NCI-H510A (cell line): ENCODE data around the gene TEX264.
"Not testable (repeated sequence)": the region's sequence is repeated elsewhere in the genome, so short reads cannot be mapped to it uniquely, and the experiment has no call there.

Experiments used
- DNase-seq: peaks from one replicate; lab custom pipeline; 2025; lab: John Stamatoyannopoulos, UW

TEX264 gene

DNA sequence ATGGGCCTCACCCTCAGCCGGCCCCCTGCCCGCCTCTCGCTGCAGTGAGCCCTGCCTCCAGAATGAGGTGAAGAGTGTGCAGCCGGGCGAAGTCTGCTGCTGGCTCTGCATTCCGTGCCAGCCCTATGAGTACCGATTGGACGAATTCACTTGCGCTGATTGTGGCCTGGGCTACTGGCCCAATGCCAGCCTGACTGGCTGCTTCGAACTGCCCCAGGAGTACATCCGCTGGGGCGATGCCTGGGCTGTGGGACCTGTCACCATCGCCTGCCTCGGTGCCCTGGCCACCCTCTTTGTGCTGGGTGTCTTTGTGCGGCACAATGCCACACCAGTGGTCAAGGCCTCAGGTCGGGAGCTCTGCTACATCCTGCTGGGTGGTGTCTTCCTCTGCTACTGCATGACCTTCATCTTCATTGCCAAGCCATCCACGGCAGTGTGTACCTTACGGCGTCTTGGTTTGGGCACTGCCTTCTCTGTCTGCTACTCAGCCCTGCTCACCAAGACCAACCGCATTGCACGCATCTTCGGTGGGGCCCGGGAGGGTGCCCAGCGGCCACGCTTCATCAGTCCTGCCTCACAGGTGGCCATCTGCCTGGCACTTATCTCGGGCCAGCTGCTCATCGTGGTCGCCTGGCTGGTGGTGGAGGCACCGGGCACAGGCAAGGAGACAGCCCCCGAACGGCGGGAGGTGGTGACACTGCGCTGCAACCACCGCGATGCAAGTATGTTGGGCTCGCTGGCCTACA lies 44.4 kb downstream of the TEX264 start:
- DNase-seq, result no peak

DNA sequence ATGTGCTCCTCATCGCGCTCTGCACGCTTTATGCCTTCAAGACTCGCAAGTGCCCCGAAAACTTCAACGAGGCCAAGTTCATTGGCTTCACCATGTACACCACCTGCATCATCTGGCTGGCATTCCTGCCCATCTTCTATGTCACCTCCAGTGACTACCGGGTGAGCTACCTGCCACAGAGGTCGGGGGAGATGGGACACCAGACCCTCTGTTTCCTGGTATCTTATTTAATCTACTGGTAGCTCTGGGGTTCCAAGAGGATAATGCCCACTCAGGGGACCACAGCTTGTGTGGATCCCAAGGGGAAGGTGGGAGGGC lies 44.9 kb downstream of the TEX264 start:
- no peak for DNase-seq

DNA sequence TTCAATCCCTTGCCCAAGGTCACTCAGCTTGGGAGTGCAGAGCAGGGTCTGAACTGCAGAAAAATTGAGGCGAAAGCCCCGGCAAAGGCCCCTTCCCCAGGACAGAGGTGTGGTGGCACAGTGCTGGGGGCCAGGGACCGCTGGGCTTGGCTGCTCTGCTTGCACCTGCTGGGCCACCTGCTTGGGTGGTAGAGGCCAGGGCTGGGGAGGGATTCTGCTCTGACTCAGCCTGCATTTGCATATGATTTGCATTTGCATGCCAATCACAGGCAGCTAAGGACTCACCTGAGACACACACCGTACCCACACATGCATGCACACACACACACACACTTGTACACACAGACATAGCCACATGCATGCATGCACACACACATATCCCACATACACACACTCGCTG lies 45.8 kb downstream of the TEX264 start:
- no peak for DNase-seq

DNA sequence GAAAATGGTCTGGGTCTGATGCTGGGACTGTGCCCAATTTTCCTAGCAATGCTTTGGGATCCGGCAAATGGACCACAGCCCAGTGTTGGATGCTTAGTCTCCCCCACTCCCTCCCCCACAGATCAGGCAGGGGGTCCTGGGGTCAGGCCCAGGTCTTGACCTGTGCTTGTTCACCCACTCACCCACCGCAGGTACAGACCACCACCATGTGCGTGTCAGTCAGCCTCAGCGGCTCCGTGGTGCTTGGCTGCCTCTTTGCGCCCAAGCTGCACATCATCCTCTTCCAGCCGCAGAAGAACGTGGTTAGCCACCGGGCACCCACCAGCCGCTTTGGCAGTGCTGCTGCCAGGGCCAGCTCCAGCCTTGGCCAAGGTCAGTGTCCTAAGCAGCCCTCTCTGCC lies 46.4 kb downstream of the TEX264 start:
- DNase-seq, result no peak

GRCh38 chr3:51717947-51718346 lies 46.9 kb downstream of the TEX264 start:
- DNase-seq, result no peak

DNA sequence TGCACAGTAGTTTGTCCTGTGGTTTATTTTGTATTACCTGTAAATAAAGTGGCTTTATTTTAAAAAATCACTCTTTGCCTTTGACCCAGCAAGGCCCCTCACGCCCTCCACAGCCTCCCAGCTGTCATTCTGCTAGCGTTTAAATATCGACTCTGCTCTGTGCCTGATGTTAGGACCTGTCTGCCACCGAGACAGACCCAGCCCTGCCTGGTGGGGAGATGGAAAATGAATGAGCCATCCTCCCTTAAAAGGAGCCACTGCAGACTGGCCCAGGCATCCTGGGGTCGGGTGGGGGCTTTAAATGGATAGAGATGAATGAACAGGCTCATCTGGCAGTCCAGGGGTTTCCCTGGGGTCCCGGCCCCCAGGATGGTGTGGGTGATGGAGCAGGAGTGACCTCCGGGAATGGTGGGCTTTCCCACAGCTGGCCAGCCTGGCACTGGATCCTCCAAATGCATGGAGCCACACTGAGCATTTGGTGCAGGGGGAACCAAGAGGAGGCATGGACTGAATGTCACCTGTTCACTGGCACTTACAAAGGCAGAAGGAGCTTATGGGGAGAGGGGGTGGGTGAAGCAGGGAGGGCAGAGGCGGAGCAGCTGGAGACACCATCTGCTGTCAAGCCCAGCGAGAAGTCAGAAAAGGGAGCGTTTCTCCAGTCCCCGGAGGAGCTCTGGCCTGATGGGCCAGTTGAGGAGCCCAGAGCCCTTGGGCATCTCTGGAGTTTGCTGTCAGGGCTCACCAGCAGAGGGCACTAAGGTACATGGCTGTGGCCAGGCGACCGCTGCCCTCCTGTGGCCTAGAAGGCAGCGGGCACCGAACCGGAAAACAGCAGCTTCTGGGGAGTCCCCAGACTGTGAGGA lies 47.7 kb downstream of the TEX264 start:
- peak; percentile 42 for DNase-seq

DNA sequence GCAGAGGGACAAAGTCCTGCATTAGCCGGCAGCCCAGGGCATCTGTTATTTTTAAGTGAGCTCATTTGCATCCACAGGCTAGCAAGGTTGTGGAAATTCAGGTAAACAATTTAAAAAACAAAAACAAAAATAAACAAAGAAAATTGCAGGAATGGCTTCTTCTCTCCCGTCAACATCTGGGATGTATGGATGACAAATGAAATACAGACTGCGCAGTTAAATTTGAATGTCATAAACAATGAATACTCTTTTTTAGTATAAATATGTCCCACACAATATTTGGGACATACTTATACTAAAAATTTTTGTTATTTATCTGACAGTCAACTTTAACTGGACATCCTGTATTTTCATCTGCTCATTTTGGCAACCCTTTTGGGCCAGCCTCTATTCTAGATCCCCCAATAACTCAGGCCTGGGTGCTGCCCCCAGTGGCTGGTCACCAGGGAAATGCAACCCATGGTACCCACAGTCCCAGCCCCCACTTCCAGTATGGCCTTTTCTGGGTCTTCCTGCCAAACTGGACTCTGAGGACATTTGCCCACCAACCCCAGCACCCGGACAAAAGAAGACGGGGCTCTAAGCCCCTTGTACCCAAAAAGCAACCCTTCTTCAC lies 48.5 kb downstream of the TEX264 start:
- no peak for DNase-seq

GRCh38 chr3:51720292-51721061 lies 49.4 kb downstream of the TEX264 start:
- DNase-seq, result no peak

GRCh38 chr3:51721062-51721745 lies 50.2 kb downstream of the TEX264 start:
- no peak for DNase-seq

DNA sequence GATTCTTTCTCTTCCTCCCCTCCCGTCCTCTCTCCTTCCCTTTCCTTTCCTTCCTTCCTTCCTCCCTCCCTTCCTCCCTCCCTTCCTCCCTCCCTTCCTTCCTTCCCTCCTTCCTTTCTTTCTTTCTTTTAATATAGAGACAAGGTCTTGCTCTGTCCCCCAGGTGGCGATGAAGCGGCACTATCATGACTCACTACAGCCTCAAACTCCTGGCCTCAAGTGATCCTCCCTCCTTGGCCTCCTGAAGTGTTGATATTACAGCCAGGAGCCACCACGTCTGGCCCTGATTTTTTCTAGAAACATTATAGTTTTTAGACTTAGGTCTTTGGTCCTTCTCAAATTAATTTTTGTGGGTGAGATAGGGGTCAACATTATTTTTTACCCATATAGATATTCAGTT lies 51.3 kb downstream of the TEX264 start:
- no peak for DNase-seq

DNA sequence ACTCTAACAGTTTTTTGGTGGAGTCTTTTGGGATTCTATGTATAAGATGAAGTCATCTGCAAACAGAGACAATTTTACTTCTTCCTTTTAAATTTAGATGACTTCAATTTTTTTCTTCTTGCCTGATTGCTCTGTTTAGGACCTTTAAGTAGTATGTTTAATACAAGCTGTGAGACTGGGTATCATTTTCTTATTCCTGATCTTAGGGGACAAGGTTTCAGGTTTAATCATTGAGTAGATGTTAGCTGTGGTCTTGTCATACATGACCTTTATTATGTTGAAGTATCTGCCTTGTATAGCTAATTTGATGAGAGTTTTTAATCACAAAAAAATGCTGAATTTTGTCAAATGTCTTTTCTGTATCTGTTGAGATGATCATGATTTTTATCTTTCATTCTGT lies 56.4 kb downstream of the TEX264 start:
- no peak for DNase-seq

GRCh38 chr3:51729042-51729633 lies 58.1 kb downstream of the TEX264 start:
- no peak for DNase-seq

DNA sequence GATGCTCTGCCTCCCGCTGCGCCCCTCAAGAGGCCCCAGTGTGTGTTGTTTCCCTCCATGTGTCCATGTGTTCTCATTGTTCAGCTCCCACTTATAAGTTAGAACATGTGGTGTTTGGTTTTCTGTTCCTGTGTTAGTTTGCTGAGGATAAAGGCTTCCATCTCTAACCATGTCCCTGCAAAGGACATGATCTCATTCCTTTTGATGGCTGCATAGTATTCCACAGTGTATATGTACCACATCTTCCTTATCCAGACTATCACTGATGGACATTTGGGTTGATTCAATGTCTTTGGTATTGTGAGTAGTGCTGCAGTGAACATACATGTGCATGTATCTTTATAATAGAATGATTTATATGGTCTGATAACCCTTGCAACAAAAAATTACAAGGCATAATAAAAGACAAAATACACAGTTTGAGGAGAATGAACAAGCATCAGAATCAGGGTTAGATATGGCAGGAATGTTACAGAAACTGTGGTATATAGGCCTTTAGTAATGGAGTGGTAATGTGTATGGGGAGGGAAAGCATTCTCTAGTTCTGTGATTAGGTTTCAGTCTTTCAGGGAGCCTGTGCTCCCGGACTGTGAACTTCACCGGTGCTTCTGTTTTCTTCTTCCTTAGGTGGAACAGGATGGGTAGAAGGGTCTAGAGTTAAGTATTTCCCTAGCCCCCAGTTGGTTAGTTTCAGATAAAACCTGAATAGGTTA lies 63.0 kb downstream of the TEX264 start:
- DNase-seq, result no peak

DNA sequence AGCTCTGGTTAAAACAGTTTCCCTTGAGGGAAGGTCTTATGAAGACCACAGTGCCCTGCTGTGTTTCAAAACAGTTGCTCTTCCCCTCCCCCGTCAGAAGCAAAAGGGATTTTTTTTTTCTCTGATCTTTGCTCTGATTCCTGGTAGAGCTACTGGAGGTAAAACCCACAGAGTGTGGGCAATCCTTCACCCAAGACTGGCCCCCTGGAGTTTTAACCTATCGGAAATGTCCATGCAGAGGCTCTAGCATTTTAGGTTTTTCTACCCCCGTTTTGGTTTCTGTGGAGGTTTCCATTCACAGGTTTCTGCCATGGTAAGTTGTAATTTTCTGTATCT lies 63.5 kb downstream of the TEX264 start:
- DNase-seq, result no peak

DNA sequence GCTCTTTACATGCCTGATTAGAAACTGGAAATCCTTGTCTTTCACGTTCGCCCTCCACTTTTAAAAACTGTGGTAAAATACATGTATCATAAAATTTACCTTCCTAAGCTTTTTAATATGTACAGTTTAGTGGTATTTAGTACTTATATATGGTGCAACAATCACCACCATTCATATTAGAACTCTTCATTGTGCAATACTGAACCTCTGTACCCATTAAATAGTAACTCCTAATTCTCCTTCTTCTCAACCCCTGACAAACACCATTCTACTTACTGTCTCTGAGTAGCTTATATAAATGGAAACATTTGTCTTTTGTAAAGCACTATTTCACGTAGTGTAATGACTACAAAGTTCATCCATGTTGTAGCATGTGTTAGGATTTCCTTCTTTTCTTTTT lies 64.0 kb downstream of the TEX264 start:
- DNase-seq, result no peak

DNA sequence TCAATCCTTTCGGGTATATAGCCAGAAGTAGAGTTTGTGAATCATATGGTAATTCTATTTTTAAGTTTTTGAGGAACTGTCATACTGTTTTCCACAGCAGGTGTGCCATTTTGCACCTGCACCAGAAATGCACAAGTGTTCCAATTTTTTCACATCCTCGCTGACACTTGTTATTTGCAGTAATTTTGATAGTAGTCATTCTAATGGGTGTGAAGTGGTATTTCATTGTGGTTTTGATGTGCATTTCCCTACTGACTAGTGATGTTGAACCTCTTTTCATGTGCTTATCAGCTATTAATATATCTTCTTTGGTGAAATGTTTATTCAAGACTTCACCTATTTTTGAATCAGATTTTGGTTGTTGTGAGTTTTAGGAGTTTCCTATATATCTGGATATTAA lies 64.9 kb downstream of the TEX264 start:
- no peak for DNase-seq

DNA sequence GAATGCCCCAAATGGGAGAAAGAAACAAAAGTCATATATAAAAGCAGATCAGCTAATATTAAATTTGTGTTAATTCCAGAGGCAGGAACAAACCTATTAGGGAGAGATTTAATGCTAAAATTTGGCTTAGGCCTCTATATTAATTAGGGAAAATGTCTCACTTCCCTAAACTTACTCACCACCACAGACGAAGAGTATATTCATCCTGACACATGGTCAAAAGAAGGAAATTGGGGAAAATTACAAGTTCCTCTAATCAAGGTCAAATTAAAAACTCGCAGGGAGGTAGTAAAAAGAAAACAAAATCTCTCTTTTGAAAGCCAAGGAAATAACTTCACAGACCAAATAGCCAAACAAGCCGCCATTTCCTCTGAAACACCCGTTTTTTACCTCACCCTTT lies 68.1 kb downstream of the TEX264 start:
- DNase-seq, result no peak

DNA sequence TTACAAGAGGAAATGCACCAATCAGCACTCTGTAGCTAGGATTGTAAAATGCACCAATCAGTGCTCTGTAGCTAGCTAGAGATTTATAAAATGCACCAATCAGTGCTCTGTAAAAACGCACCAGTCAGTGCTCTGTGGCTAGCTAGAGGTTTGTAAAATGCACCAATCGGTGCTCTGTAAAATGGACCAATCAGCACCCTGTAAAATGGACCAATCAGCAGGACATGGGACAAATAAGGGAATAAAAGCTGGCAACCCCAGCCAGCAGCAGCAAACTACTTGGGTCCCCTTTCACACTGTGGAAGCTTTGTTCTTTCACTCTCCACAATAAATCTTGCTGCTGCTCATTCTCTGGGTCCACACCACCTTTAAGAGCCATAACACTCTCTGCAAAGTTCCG lies 71.3 kb downstream of the TEX264 start:
- not testable (repeated sequence) for DNase-seq

GRCh38 chr3:51742978-51743377 lies 71.9 kb downstream of the TEX264 start:
- DNase-seq, result not testable (repeated sequence)

DNA sequence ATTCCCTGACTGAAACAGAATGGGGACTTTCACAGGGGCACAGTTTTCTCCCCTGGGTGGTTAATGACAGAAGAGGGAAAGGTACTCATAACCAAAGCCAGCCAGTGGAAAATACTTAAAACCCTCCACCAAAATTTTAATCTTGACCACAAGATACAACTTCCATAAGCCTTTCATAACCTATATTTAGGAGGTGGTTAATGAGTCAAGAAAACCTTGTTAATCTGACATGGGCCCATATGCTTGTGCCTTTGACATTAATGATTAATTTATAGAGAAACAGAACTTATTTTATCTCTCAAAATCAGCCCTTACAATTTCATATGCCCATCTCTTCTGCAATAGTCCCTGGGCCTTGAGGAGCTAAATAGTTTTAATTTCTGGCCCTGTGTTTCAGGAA lies 76.8 kb downstream of the TEX264 start:
- no peak for DNase-seq

DNA sequence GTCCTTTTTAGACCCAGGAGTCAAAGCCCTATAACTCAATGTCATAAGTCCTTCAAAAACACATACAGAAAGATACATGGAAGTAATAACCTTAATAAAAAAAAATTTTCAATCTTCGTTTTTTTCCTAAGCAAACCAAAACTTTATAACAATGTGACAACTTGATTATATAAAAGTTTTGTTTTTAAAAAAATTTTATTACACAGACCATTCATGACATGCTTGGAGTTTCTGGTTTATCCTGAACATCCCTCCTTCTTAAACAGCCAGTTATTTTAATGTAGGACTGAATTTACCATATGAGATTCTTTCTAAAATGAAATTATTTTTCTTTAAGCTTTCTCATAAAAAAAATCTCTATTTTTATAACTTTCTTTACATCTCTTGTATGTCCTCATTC lies 77.3 kb downstream of the TEX264 start:
- no peak for DNase-seq
